Measurements from ENCODE around the gene GNAT2.
"Not testable (repeated sequence)": the region's sequence is repeated elsewhere in the genome, so short reads cannot be mapped to it uniquely, and the experiment has no call there.

GNAT2 gene

GRCh38 chr1:109619576-109620400, at the start of gene GNAT2, which contains the start of gene AMPD2:
Gene GNAT2 (minus strand): TSS chr1:109619616. CDS start chr1:109612870, 6,746 bp downstream.
Gene AMPD2 (plus strand): TSS chr1:109619837. CDS start chr1:109621176, 1,339 bp downstream.
- FAIRE-seq (no peak), DNase-seq (ENCODE audit: low spot score) (peak; percentile 93)

- no peak for DNase-seq (ENCODE audit: low spot score)
- no peak for FAIRE-seq
Measured at GRCh38 chr1:109668123-109668775, 48.8 kb upstream of the GNAT2 start.

- DNase-seq (ENCODE audit: low spot score) (no peak), FAIRE-seq (no peak)
Measured at GRCh38 chr1:109667452-109668122, 48.2 kb upstream of the GNAT2 start, which contains the start of gene GSTM2. Gene GSTM2 (plus strand): TSS chr1:109668057. CDS start chr1:109668116, 59 bp downstream.

GRCh38 chr1:109664671-109665070, 45.3 kb upstream of the GNAT2 start:
- FAIRE-seq, result no peak
- DNase-seq (ENCODE audit: low spot score), result no peak

GRCh38 chr1:109661391-109661790, 42.0 kb upstream of the GNAT2 start:
- FAIRE-seq, result no peak
- no peak for DNase-seq (ENCODE audit: low spot score)

- not testable (repeated sequence) for DNase-seq (ENCODE audit: low spot score); FAIRE-seq
Measured at GRCh38 chr1:109660691-109661026, 41.2 kb upstream of the GNAT2 start.

- FAIRE-seq, result no peak
- no peak for DNase-seq (ENCODE audit: low spot score)
Measured at GRCh38 chr1:109659997-109660690, 40.7 kb upstream of the GNAT2 start.

- FAIRE-seq (no peak), DNase-seq (ENCODE audit: low spot score) (peak; percentile 29)
Measured at GRCh38 chr1:109659145-109659544, 39.7 kb upstream of the GNAT2 start.

GRCh38 chr1:109658533-109659042, 39.2 kb upstream of the GNAT2 start:
- DNase-seq (ENCODE audit: low spot score) (no peak), FAIRE-seq (no peak)

- DNase-seq (ENCODE audit: low spot score), result no peak
Measured at GRCh38 chr1:109657970-109658369, 38.6 kb upstream of the GNAT2 start.

GRCh38 chr1:109657395-109657794, 38.0 kb upstream of the GNAT2 start:
- DNase-seq (ENCODE audit: low spot score), result no peak

More at GRCh38 chr1:109657970-109658369, 38.6 kb upstream of the GNAT2 start:
- FAIRE-seq, result no peak

GRCh38 chr1:109655615-109656519, 36.5 kb upstream of the GNAT2 start, which contains the start of gene GSTM4:
Gene GSTM4 (plus strand): TSS chr1:109656099. CDS start chr1:109656390, 291 bp downstream.
- FAIRE-seq, result peak; percentile 44
- peak; percentile 93 for DNase-seq (ENCODE audit: low spot score)

More at GRCh38 chr1:109657395-109657794, 38.0 kb upstream of the GNAT2 start:
- no peak for FAIRE-seq

GRCh38 chr1:109654519-109654918, 35.1 kb upstream of the GNAT2 start:
- DNase-seq (ENCODE audit: low spot score), result no peak
- no peak for FAIRE-seq

GRCh38 chr1:109653306-109653705, 33.9 kb upstream of the GNAT2 start:
- no peak for FAIRE-seq

GRCh38 chr1:109652402-109652801, 33.0 kb upstream of the GNAT2 start:
- DNase-seq (ENCODE audit: low spot score) (no peak), FAIRE-seq (no peak)

More at GRCh38 chr1:109653306-109653705, 33.9 kb upstream of the GNAT2 start:
- no peak for DNase-seq (ENCODE audit: low spot score)

- FAIRE-seq (no peak), DNase-seq (ENCODE audit: low spot score) (no peak)
Measured at GRCh38 chr1:109650609-109651008, 31.2 kb upstream of the GNAT2 start.

GRCh38 chr1:109649491-109649914, 30.1 kb upstream of the GNAT2 start:
- no peak for FAIRE-seq
- DNase-seq (ENCODE audit: low spot score), result no peak

GRCh38 chr1:109644670-109645069, 25.3 kb upstream of the GNAT2 start:
- DNase-seq (ENCODE audit: low spot score) (no peak), FAIRE-seq (no peak)

GRCh38 chr1:109643385-109644230, 24.2 kb upstream of the GNAT2 start:
- peak; percentile 90 for DNase-seq (ENCODE audit: low spot score)
- no peak for FAIRE-seq
